ENCODE measurements around the gene ARHGAP1.

Gene ARHGAP1

DNA sequence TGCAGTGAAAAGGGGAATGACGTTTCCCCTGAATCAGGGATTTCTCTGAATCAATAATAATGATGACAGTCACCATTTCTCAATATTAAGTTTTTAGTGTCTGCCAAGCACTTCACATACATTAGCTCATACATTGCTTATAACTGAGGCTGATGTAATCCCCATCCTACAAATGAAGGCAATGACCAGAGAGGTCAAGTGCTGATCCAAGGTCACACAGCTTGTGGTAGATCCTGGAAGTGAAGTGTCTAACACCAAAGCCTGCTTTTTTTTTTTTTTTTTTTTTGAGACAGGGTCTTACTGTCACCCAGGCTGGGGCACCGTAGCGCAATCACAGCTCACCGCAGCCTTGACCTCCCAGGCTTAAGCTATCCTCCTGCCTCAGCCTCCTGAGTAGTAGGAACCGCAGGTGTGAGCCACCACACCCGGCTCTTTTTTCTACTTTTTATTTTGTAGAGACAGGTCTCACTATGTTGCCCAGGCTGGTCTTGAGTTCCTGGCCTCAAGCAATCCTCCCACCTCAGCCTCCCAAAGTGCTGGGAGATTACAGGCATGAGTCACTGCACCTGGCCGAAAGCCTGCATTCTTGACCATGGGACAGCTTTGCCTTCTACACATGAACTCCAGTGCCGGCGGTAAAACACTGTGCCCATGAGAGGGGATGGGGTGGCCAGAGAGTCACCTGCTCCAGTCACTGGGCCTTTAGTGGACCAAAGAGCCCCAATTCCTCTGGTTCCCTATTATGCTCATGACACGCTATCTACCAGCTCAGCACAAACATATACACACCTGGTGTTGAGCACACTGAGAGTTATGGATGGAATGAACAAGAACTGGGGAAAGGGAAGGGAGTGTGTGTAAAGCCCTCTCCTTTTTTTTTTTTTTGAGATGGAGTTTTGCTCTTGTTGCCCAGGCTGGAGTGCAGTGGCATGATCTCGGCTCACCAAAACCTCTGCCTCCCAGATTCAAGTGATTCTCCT, 17.4 kb downstream of the ARHGAP1 start:
- peaks cover 24% of the 10 kb centered on the region for H3K36me3 Mint-ChIP-seq (ENCODE audit: low read depth)
- no peaks in the 10 kb centered on the region for H3K9me3 Mint-ChIP-seq
- TF ChIP-seq, protein P1, sequence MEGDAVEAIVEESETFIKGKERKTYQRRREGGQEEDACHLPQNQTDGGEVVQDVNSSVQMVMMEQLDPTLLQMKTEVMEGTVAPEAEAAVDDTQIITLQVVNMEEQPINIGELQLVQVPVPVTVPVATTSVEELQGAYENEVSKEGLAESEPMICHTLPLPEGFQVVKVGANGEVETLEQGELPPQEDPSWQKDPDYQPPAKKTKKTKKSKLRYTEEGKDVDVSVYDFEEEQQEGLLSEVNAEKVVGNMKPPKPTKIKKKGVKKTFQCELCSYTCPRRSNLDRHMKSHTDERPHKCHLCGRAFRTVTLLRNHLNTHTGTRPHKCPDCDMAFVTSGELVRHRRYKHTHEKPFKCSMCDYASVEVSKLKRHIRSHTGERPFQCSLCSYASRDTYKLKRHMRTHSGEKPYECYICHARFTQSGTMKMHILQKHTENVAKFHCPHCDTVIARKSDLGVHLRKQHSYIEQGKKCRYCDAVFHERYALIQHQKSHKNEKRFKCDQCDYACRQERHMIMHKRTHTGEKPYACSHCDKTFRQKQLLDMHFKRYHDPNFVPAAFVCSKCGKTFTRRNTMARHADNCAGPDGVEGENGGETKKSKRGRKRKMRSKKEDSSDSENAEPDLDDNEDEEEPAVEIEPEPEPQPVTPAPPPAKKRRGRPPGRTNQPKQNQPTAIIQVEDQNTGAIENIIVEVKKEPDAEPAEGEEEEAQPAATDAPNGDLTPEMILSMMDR (IDR thresholded peaks at IDR 0.05) = no peak
- DNase-seq = no peak
- no peak overlapping the region for H3K4me3 Mint-ChIP-seq
- no peaks in the 10 kb centered on the region for H3K27me3 Mint-ChIP-seq (ENCODE audit: low read depth, poor library complexity)
- peaks cover 2% of the 10 kb centered on the region for H3K4me1 Mint-ChIP-seq
- H3K27ac Mint-ChIP-seq = no peak overlapping the region

DNA sequence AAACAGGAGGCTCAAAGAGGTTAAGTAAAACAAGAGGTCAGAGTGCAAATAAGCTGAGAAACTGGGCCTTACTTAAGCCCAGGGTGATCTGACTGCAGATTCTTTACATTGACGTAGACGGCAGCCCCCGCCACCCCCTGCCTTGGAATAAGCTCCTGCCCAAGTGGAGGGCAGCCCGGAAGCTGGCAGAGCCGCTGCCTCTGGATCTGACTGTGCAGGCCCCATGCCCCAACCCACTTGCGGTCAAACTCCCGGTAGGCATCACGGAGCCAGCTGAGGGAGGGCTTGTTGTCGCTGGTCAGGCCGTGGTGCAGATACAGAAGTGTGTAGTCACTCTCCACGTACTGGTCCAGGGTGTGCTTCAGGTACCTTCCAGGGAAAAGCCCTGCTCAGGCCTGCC, 18.6 kb downstream of the ARHGAP1 start:
- Mint-ChIP-seq H3K4me3 (no peak overlapping the region), H3K36me3 (ENCODE audit: low read depth) (peaks cover 16% of the 10 kb centered on the region), H3K9me3 (no peaks in the 10 kb centered on the region), H3K27ac (no peak overlapping the region), H3K27me3 (ENCODE audit: low read depth, poor library complexity) (no peaks in the 10 kb centered on the region), H3K4me1 (peaks cover 11% of the 10 kb centered on the region)
- no peak for DNase-seq
- TF ChIP-seq, protein P1 (IDR thresholded peaks at IDR 0.05) = no peak

DNA sequence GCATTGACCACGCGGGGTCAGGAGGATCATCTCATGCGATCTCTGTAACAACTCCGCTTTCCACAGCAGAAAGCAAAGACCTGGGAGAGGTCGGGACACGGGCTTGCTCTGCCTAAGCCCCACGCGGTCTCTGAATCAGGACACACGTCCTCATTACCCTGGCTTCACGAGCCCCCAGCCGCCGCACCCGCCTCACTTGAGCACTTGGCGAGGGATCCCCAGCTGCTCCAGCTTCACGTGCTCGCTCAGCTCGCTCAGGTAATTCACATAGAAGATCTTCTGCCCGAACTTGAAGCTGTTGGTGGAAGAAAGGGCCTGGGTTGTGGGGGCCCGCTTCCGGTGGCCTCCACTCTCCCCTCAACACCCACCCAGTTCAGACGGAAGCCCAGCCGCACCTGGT, 19.6 kb downstream of the ARHGAP1 start:
- H3K4me1 Mint-ChIP-seq = peaks cover 21% of the 10 kb centered on the region
- TF ChIP-seq, protein P1 (IDR thresholded peaks at IDR 0.05) = no peak
- H3K4me3 Mint-ChIP-seq = no peak overlapping the region
- H3K27ac Mint-ChIP-seq = peak overlapping the region; percentile 90
- H3K27me3 Mint-ChIP-seq (ENCODE audit: low read depth, poor library complexity) = no peaks in the 10 kb centered on the region
- no peak for DNase-seq
- H3K36me3 Mint-ChIP-seq (ENCODE audit: low read depth) = peaks cover 11% of the 10 kb centered on the region
- no peaks in the 10 kb centered on the region for H3K9me3 Mint-ChIP-seq

DNA sequence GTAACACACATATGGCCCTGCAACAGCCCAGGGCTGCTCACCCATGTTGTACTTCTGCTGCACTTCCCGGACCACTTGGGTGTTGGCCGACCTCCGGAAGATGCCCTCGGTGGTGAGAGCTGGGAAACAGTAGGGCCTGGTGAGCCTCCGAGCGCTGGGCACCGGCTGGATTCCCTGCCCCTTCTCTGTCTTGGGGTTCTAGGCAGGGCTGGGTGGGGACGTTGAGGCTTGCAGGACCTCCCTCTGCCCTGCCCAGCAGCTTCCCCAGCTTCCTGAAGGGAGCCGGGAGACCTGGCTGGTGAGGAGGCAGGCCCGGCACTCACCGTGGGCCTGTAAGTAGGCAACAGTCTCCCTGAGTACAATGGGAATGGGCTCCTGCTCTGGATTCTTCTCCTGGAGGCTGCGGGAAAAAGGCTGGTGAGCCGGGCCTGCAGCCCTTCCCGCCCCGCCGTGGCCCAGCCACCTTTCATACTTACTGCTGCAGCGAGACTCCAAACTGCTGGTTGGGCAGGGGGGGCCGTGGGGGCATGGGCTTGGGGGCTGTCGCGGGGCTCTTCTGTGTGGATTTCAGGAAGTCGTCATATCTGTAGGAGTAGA, 20.2 kb downstream of the ARHGAP1 start:
- H3K36me3 Mint-ChIP-seq (ENCODE audit: low read depth) = peaks cover 11% of the 10 kb centered on the region
- no peak for DNase-seq
- no peaks in the 10 kb centered on the region for H3K9me3 Mint-ChIP-seq
- H3K27me3 Mint-ChIP-seq (ENCODE audit: low read depth, poor library complexity) = no peaks in the 10 kb centered on the region
- TF ChIP-seq, protein P1 (IDR thresholded peaks at IDR 0.05) = no peak
- H3K4me1 Mint-ChIP-seq = peaks cover 26% of the 10 kb centered on the region
- peak overlapping the region; percentile 90 for H3K27ac Mint-ChIP-seq
- H3K4me3 Mint-ChIP-seq = no peak overlapping the region

DNA sequence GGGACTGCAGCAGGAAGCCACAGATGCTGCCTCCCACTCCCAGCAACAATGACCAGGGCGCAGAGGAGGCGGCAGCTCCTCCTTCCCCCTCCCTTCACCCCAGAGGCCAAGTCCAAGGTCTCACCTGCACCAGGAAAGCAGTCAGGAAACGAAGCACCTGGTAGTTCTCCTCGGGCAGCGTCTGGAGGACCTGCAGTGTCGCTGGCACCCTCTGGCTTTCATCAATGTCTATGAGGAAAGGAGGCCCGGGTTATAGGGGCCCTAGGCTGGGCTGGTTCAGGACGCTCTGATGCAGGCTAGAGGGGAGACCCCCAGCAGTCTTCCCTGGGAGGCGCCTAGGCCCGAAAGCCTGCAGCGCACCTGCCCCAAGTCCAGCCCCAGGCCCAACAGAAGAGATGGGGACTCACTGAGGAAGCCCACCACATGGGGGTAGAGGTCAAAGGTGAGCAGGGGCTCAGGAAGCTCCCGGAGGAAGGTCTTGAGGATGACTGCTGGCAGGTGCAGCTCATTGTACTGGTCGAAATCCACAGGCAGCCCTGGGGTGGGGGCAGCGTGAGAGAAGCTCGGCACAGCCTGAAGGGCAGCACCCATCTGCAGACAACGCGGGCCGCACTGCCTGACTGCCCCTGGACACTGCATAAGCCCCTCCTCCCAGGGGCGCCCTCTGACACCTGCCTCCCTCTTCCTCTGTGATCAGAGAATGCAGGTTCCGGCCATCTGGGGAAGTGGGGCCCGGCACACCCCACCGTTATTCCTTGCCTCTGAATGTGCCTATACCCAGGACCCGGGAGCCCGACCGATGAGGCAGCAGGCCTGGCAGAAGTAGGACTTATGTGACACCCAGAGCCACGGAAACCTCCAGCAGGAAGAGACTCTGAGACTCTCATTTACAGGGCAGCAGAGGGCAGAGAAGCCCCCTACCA, 20.9 kb downstream of the ARHGAP1 start:
- Mint-ChIP-seq H3K27me3 (ENCODE audit: low read depth, poor library complexity) (no peaks in the 10 kb centered on the region), H3K9me3 (no peaks in the 10 kb centered on the region), H3K36me3 (ENCODE audit: low read depth) (peaks cover 11% of the 10 kb centered on the region), H3K27ac (no peak overlapping the region), H3K4me3 (no peak overlapping the region), H3K4me1 (peaks cover 34% of the 10 kb centered on the region)
- DNase-seq = no peak
- TF ChIP-seq, protein P1 (IDR thresholded peaks at IDR 0.05) = no peak
